AG20443 (cell line): Measurements from ENCODE around the gene UBE2L3.
"Not testable (repeated sequence)": the region's sequence is repeated elsewhere in the genome, so short reads cannot be mapped to it uniquely, and the experiment has no call there.

ENCODE experiments used
- DNase-seq: peaks from one replicate; pipeline ENCODE4 v3.0.0; 2012; ENCODE audit warnings: low spot score, mixed read lengths

The UBE2L3 gene

DNA sequence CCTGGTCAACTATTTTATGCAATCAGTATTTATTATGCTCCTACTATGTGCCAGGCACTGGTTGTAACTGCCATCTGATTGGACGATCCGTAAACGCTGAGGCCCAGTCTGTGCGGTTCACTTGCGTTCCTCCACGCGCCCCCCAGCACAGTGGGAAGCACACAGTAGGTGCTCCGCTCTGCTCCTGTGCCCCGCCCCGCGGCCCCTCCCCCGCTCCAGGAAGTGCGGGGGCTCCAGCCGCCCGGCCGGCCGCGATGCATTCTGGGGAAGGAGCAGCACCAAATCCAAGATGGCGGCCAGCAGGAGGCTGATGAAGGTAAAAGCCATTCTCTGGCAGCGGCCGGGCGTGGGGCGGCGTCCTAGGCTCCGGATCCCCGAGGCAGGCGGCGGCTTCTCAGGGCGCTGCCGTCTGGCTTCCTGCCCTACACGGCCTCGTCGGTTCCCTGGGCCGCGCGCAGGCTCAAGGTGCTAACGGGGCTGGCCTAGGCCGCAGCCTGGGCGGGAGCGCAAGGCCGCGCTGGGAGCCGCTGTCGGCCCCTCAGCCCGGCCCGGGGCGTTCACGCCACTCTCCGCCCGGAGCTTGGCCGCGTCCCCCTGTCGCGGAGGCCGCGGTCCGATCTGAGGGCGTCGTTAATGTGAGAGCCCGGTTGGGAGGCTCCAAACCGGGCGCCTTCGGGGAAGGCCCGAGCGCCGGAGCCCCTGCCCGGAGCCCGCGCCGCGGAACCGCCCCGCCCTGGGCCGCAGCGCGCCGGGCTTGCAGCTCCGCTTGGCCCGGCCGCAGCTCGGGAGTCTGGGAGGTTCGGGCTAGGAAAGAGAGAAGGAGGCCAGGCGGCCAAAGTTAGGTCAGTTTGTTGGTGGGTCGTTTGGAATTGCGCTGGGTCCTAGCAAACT lies at the start of gene UBE2L3:
TSS of gene UBE2L3 (plus strand) at position 259 of the 891 bp plus-strand sequence. CDS start at position 290, 31 bp downstream.
- DNase-seq: peak; percentile 95

- DNase-seq: not testable (repeated sequence)
Observed at GRCh38 chr22:21526705-21527500, 40.6 kb upstream of the UBE2L3 start.

DNA sequence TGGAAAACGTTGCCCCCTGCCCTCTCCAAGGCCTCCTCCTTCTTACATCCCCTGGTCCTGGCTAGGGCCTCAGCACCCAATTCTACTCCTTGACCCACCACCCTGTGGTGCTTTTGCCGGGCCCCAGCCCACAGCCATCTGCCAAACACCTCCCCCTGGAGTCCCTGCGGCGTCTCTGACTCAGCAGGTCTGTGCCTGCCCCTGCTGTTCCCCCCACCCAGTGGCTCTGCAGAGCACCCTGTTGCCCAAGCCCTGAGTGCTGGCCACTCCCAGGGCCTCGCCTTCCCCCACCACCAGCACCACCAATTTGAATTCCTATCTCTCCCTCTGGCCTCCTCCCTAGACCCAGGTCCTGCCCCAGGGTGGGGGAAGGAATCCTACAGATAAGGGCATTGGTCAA lies 36.0 kb upstream of the UBE2L3 start:
- DNase-seq: not testable (repeated sequence)

- not testable (repeated sequence) for DNase-seq
Observed at GRCh38 chr22:21532863-21533648, 34.5 kb upstream of the UBE2L3 start.

DNA sequence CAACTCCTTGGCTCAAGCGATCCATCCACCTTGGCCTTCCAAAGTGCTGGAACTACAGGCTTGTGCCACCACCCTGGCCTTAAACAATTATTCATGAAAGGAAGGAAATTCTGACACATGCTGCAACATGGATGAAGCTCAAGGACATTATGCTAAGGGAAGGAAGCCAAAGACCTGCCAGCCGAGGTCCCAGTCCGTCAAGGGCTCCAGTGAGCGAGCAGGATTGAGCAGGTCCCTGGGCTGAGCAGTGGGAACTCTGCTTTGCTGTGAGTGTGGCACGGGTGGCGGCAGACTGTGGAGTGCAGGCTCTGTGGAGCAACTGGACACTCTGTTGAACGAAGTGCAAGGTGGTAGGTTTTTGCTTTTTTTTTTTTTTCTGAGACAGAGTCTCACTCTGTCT lies 27.7 kb upstream of the UBE2L3 start:
- DNase-seq: not testable (repeated sequence)

DNA sequence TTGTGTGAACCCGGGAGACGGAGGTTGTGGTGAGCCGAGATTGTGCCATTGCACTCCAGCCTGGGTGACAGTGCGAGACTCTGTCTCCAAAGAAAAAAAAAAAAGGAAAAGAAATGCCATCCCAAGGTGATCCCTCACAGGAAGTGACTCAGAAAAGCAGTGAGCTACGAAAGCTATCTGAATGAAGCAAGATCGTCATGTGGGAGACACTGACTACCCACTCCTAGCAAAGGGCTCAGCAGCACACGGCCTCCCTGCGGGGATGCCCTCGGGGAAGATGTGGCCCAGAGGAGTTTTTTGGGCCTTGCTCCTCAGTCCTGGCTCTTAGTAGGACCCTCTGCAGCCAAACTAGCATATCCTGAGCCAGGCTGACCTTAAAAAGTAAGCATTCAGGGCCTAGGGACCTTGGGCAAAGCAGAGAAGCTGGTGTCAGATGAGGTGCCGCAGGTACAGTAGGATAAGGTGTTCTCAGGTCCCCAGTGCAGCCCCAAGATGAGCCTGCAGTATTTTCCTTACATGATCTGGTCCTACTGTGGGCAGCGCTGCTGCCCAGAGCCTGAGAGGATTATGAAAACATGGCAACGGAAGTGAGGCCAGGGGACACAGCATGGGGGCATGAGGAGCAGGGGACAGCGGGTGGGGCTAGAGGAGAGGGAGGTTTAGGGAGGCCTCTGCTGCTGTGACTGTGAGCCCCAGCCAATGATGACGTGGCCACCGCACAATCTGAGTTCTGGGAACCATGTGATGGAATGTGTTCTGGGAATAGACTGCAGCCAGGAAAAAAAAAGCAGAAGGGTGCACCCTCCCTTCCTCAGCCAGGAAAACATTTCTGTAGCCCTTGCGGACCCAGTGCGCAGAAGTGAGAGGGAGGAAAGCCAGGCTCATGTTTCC lies 22.8 kb upstream of the UBE2L3 start:
- not testable (repeated sequence) for DNase-seq

DNA sequence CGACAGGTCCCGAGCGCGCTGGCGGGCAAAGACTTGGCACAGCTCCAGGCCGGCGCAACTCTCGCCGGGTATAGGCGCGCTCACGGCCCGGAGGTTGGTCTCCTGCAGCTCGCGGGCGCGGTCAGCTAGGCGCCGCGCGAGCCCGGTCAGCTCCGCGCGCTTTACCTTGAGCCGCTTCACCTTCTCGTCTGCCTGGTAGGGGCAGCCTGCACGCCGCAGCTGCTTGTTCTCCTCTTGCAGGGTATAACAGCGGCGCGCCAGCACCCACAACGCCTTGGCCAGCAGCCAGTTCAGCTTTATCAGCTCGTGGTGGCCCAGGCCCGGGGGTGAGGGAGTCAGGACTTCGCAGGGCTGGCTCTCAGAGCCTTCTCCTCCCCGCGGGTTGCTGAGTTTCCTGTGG lies 18.0 kb upstream of the UBE2L3 start:
- not testable (repeated sequence) for DNase-seq

- not testable (repeated sequence) for DNase-seq
Observed at GRCh38 chr22:21550008-21550677, 17.4 kb upstream of the UBE2L3 start.

DNA sequence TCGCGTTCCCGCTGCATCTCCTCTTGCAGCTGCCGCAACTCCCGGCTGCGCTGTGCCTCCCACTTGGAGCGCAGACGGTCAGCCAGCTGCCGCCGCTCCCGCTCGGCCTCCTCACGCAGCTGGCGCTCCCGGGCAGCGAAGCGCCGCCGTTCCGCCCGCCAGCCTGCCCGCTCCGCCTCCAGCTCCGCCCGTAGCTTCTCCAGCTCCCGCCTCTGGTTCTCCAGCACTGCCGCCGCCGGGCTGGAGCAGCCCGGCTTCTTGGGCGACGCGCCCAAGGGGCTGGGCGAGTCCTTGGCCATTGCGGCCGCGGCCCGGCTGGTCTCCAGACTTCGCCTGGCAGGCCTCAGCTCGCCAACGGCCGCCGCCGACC lies 16.9 kb upstream of the UBE2L3 start:
- not testable (repeated sequence) for DNase-seq

DNA sequence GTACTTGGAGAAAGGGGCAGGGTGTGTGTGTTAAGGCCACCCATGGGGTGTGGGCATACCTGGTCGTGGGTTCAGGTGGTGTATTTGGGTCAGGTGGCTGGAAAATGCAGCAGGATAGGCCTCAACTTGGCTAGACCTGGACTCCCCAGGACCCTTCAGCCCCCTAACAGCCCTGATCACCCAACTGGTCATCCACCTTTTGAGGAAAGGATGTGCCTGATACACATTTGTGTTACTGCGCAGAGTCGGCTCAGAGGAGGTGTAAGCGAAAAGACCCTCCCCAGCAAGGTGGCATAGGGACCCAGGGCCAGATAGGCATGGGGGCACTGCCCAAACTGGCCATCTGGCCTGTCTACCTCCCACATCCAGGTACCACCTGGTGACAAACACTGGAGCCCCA lies 16.2 kb upstream of the UBE2L3 start, which contains the start of gene RIMBP3C:
TSS of gene RIMBP3C (minus strand) at position 101 of the 400 bp plus-strand sequence. CDS start 485 bp downstream, outside the sequence.
- not testable (repeated sequence) for DNase-seq

GRCh38 chr22:21559345-21560125 lies 8.0 kb upstream of the UBE2L3 start:
- not testable (repeated sequence) for DNase-seq

DNA sequence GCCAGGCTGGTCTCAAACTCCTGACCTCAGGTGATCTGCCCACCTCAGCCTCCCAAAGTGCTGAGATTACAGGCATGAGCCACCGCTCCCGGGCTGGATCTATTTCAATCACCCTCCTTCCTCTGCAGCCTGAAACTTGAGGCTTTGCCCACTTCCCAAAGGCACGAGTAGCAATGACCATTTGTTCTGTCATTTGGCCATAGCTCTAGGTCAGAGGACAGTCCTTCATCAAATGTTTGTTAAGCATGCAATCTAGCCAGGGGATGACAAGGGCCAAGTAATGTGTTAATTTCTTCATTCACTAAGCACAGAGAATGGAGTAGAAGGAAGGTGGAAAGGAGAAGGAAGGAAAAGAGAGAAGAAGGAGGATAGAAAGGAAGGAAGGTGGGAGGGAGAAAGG lies 6.9 kb upstream of the UBE2L3 start:
- not testable (repeated sequence) for DNase-seq

GRCh38 chr22:21563912-21564311 lies 3.6 kb upstream of the UBE2L3 start:
- DNase-seq: no peak

DNA sequence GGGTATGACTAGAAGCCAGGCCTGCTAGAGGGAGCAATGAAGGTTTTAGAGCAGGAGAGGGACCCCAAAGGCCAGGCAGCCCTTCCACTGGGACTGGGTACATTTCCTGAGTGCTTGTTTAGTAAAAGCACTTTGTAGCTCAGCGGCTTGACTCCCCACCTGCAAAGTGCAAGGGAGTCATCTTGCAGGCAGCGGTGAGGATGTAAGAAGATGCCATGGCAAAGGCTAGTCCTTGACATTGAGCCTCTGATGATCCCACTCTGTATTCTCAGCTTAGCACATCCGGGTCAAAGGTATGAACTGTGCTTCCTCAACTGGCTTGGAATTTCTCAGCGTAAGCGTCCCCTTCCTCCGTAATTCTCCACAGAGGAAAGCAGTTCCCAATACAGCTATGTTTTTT lies 3.1 kb upstream of the UBE2L3 start:
- DNase-seq: no peak

- DNase-seq: peak; percentile 45
Observed at GRCh38 chr22:21568347-21569075, 997 bp downstream of the UBE2L3 start.

DNA sequence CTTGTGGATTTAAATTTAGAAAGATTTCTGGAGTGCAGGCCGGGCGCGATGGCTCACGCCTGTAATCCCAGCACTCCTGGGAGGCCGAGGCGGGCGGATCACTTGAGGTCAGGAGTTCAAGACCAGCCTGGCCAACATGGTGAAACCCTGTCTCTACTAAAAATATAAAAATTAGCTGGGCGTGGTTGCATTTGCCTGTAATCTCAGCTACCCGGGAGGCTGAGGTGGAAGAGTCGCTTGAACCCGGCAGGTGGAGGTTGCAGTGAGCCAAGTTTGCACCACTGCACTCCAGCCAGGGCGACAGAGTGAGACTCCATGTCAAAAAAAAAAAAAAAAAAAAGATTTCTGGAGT lies 1.5 kb downstream of the UBE2L3 start:
- not testable (repeated sequence) for DNase-seq

GRCh38 chr22:21569459-21570170 lies 2.1 kb downstream of the UBE2L3 start:
- no peak for DNase-seq

GRCh38 chr22:21570398-21570797 lies 2.9 kb downstream of the UBE2L3 start:
- no peak for DNase-seq
